BLaER1 treated with 17β-estradiol and CSF1 and Interleukin-3, amounts not matched to agents 10 nM and 100 nM (cell line): ENCODE data around the gene SMYD4.
A peak's percentile ranks its signal among the peaks of the same experiment; 100 is the strongest.

Source experiments
- H3K27ac ChIP-seq, 11 experiments: shearing (Covaris generic); formaldehyde crosslinking; 2 replicates each; pipeline ENCODE4 v1.8.1; 2022
- H3K27me3 ChIP-seq, 11 experiments: shearing (Covaris generic); formaldehyde crosslinking; 2 replicates each; pipeline ENCODE4 v1.8.1; 2022
- H3K36me3 ChIP-seq, 11 experiments: shearing (Covaris generic); formaldehyde crosslinking; 2 replicates each; pipeline ENCODE4 v1.8.1; 2022
- H3K4me1 ChIP-seq, 10 experiments: shearing (Covaris generic); formaldehyde crosslinking; 2 replicates each; pipeline ENCODE4 v1.8.1; 2022
- H3K4me2 ChIP-seq, 11 experiments: shearing (Covaris generic); formaldehyde crosslinking; 2 replicates each; pipeline ENCODE4 v1.8.1; 2022
- H3K4me3 ChIP-seq, 10 experiments: shearing (Covaris generic); formaldehyde crosslinking; 2 replicates each; pipeline ENCODE4 v1.8.1; 2022
- H3K9ac ChIP-seq, 11 experiments: shearing (Covaris generic); formaldehyde crosslinking; 2 replicates each; pipeline ENCODE4 v1.8.1; 2022
- H3K9me3 ChIP-seq, 11 experiments: shearing (Covaris generic); formaldehyde crosslinking; replicated peaks in 1 of 11; 2 replicates each; pipeline ENCODE4 v1.8.1; 2022
- H4K20me1 ChIP-seq, 11 experiments: shearing (Covaris generic); formaldehyde crosslinking; 2 replicates each; pipeline ENCODE4 v1.8.1; 2022
- Cebpa-rat ChIP-seq, 11 experiments: shearing (Covaris generic); IDR thresholded peaks; 2 replicates each; pipeline ENCODE4 v1.8.1; 2022

The SMYD4 gene, protein sequence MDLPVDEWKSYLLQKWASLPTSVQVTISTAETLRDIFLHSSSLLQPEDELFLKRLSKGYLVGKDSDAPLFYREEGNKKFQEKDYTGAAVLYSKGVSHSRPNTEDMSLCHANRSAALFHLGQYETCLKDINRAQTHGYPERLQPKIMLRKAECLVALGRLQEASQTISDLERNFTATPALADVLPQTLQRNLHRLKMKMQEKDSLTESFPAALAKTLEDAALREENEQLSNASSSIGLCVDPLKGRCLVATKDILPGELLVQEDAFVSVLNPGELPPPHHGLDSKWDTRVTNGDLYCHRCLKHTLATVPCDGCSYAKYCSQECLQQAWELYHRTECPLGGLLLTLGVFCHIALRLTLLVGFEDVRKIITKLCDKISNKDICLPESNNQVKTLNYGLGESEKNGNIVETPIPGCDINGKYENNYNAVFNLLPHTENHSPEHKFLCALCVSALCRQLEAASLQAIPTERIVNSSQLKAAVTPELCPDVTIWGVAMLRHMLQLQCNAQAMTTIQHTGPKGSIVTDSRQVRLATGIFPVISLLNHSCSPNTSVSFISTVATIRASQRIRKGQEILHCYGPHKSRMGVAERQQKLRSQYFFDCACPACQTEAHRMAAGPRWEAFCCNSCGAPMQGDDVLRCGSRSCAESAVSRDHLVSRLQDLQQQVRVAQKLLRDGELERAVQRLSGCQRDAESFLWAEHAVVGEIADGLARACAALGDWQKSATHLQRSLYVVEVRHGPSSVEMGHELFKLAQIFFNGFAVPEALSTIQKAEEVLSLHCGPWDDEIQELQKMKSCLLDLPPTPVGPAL

GRCh38 chr17:1829592-1830257 is at the start of gene SMYD4, which contains the start of gene RPA1:
Gene SMYD4, minus strand, starts transcription at chr17:1829902. Its CDS starts 1,908 bp downstream, at chr17:1827994.
Gene RPA1, plus strand, starts transcription at chr17:1830005. Its CDS starts 89 bp downstream, at chr17:1830094.
- H3K9ac ChIP-seq, result peak within 1 kb of the TSS; percentile 77 to 86 (median 83)
- H4K20me1 ChIP-seq, result peaks cover 1 to 32% (median 19%) of the 10 kb centered on the region in 11 experiments; a peak in 14 of 22 replicates
- peaks cover 34 to 60% (median 53%) of the 10 kb centered on the region in 11 experiments for H3K36me3 ChIP-seq
- peak within 1 kb of the TSS; percentile 73 to 99 (median 93) for H3K4me2 ChIP-seq
- TF ChIP-seq Cebpa-rat (IDR thresholded peaks at IDR 0.05), result no peak
- H3K4me3 ChIP-seq, result peak within 1 kb of the TSS; percentile 59 to 88 (median 76)
- no peaks in the 10 kb centered on the region for H3K9me3 ChIP-seq
- H3K27me3 ChIP-seq, result no peaks in the 10 kb centered on the region
- peak within 1 kb of the TSS; percentile 21 to 81 (median 75); a peak in 21 of 22 replicates for H3K27ac ChIP-seq
- H3K4me1 ChIP-seq, result peaks cover 27 to 58% (median 36%) of the 10 kb centered on the region in 10 experiments

GRCh38 chr17:1878419-1879121 is 48.9 kb upstream of the SMYD4 start:
- H3K27ac ChIP-seq, result no peak overlapping the region
- H3K9ac ChIP-seq, result no peak overlapping the region; a peak in 1 of 22 replicates
- no peak overlapping the region for H3K4me3 ChIP-seq
- H3K4me2 ChIP-seq, result no peak overlapping the region
- H3K36me3 ChIP-seq, result peaks cover 96 to 100% (median 99%) of the 10 kb centered on the region in 11 experiments
- TF ChIP-seq Cebpa-rat (IDR thresholded peaks at IDR 0.05), result no peak
- peaks cover 0 to 22% (median 0%) of the 10 kb centered on the region in 11 experiments; a peak in 4 of 22 replicates for H4K20me1 ChIP-seq
- H3K9me3 ChIP-seq, result no peaks in the 10 kb centered on the region
- no peaks in the 10 kb centered on the region for H3K27me3 ChIP-seq
- no peaks in the 10 kb centered on the region; a peak in 1 of 20 replicates for H3K4me1 ChIP-seq

DNA sequence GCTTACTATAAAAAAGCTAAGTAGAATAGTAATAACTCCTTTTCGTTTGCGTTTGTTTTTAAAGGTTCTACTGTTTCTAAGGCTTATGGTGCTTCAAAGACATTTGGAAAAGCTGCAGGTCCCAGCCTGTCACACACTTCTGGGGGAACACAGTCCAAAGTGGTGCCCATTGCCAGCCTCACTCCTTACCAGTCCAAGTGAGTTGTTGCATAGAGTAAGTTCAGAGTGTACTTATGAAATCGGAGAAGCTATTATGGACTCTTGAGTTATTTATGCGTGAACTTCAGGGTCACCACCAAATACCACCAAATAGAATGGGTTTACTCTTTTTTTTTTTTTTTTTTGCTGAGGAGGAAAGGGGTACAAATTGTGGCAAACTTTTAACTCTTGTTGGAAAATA is 45.9 kb upstream of the SMYD4 start:
- Histone ChIP-seq H3K9me3 (no peaks in the 10 kb centered on the region), H3K27me3 (no peaks in the 10 kb centered on the region), H4K20me1 (peaks cover 0 to 9% (median 0%) of the 10 kb centered on the region in 11 experiments; a peak in 2 of 22 replicates), H3K4me3 (no peak overlapping the region), H3K27ac (no peak overlapping the region), H3K9ac (no peak overlapping the region), H3K4me2 (no peak overlapping the region), H3K4me1 (peaks cover 0 to 12% (median 0%) of the 10 kb centered on the region in 10 experiments; a peak in 5 of 20 replicates), H3K36me3 (peaks cover 91 to 100% (median 97%) of the 10 kb centered on the region in 11 experiments)
- TF ChIP-seq Cebpa-rat (IDR thresholded peaks at IDR 0.05), result no peak

- Histone ChIP-seq H3K27me3 (no peaks in the 10 kb centered on the region), H3K4me1 (peaks cover 0 to 21% (median 0%) of the 10 kb centered on the region in 10 experiments; a peak in 5 of 20 replicates)
- no peak for TF ChIP-seq Cebpa-rat (IDR thresholded peaks at IDR 0.05)
Observed at GRCh38 chr17:1873418-1873817, 43.7 kb upstream of the SMYD4 start.

GRCh38 chr17:1872976-1873375 is 43.3 kb upstream of the SMYD4 start:
- Histone ChIP-seq H3K4me3 (no peak overlapping the region), H3K27me3 (no peaks in the 10 kb centered on the region), H3K4me1 (peaks cover 0 to 21% (median 0%) of the 10 kb centered on the region in 10 experiments; a peak in 5 of 20 replicates), H3K36me3 (peaks cover 81 to 100% (median 95%) of the 10 kb centered on the region in 11 experiments), H3K4me2 (no peak overlapping the region), H4K20me1 (peaks cover 0 to 12% (median 0%) of the 10 kb centered on the region in 11 experiments; a peak in 2 of 22 replicates), H3K27ac (no peak overlapping the region), H3K9ac (peak overlapping the region in 1 of 11 experiments; percentile 30; a peak in 1 of 22 replicates), H3K9me3 (no peaks in the 10 kb centered on the region)
- TF ChIP-seq Cebpa-rat (IDR thresholded peaks at IDR 0.05), result no peak

More at GRCh38 chr17:1873418-1873817, 43.7 kb upstream of the SMYD4 start:
- Histone ChIP-seq H3K27ac (no peak overlapping the region), H3K4me2 (no peak overlapping the region), H3K9me3 (no peaks in the 10 kb centered on the region), H3K4me3 (no peak overlapping the region), H3K9ac (peak overlapping the region in 1 of 11 experiments; percentile 30; a peak in 1 of 22 replicates), H4K20me1 (peaks cover 0 to 12% (median 0%) of the 10 kb centered on the region in 11 experiments; a peak in 2 of 22 replicates), H3K36me3 (peaks cover 81 to 100% (median 95%) of the 10 kb centered on the region in 11 experiments)

GRCh38 chr17:1872254-1872653 is 42.6 kb upstream of the SMYD4 start:
- no peaks in the 10 kb centered on the region for H3K27me3 ChIP-seq
- no peak for TF ChIP-seq Cebpa-rat (IDR thresholded peaks at IDR 0.05)
- peaks cover 0 to 8% (median 0%) of the 10 kb centered on the region in 11 experiments; a peak in 2 of 22 replicates for H4K20me1 ChIP-seq
- H3K9ac ChIP-seq, result no peak overlapping the region
- H3K36me3 ChIP-seq, result peaks cover 81 to 100% (median 95%) of the 10 kb centered on the region in 11 experiments
- peaks cover 0 to 21% (median 0%) of the 10 kb centered on the region in 10 experiments; a peak in 5 of 20 replicates for H3K4me1 ChIP-seq
- no peak overlapping the region for H3K4me3 ChIP-seq
- no peak overlapping the region for H3K4me2 ChIP-seq
- no peak overlapping the region for H3K27ac ChIP-seq
- no peaks in the 10 kb centered on the region for H3K9me3 ChIP-seq

- peaks cover 80 to 99% (median 95%) of the 10 kb centered on the region in 11 experiments for H3K36me3 ChIP-seq
- H3K27me3 ChIP-seq, result no peaks in the 10 kb centered on the region
- no peak overlapping the region for H3K27ac ChIP-seq
- H3K9me3 ChIP-seq, result no peaks in the 10 kb centered on the region
- H3K4me2 ChIP-seq, result no peak overlapping the region; a peak in 1 of 22 replicates
- peaks cover 0 to 5% (median 0%) of the 10 kb centered on the region in 11 experiments; a peak in 2 of 22 replicates for H4K20me1 ChIP-seq
- peaks cover 0 to 21% (median 0%) of the 10 kb centered on the region in 10 experiments; a peak in 5 of 20 replicates for H3K4me1 ChIP-seq
- H3K4me3 ChIP-seq, result no peak overlapping the region
- TF ChIP-seq Cebpa-rat (IDR thresholded peaks at IDR 0.05), result no peak
- no peak overlapping the region for H3K9ac ChIP-seq
Observed at GRCh38 chr17:1871756-1872155, 42.1 kb upstream of the SMYD4 start.
